GM13976 (cell line): ENCODE data around the gene POLR1G.

Source experiments
- DNase-seq: peaks from one replicate; pipeline ENCODE4 v3.0.0; 2012; ENCODE audit warnings: low spot score
- CTCF ChIP-seq: IDR thresholded peaks from 2 replicates; pipeline ENCODE4 v1.5.1; 2012; ENCODE audit warnings: borderline replicate concordance, mild to moderate bottlenecking; ENCODE audit not compliant: insufficient read depth; ENCODE audit errors: extremely low read depth, missing control alignments, control extremely low read depth
- in situ Hi-C: fragments of 300-500 bp; cut with MboI; formaldehyde crosslinking; loops from one replicate; pipeline ENCODE4 v1.12.0; 2022; ENCODE audit warnings: low sequenced_read_pairs, mixed read lengths, inconsistent platforms; ENCODE audit not compliant: unreplicated experiment

Gene POLR1G

DNA sequence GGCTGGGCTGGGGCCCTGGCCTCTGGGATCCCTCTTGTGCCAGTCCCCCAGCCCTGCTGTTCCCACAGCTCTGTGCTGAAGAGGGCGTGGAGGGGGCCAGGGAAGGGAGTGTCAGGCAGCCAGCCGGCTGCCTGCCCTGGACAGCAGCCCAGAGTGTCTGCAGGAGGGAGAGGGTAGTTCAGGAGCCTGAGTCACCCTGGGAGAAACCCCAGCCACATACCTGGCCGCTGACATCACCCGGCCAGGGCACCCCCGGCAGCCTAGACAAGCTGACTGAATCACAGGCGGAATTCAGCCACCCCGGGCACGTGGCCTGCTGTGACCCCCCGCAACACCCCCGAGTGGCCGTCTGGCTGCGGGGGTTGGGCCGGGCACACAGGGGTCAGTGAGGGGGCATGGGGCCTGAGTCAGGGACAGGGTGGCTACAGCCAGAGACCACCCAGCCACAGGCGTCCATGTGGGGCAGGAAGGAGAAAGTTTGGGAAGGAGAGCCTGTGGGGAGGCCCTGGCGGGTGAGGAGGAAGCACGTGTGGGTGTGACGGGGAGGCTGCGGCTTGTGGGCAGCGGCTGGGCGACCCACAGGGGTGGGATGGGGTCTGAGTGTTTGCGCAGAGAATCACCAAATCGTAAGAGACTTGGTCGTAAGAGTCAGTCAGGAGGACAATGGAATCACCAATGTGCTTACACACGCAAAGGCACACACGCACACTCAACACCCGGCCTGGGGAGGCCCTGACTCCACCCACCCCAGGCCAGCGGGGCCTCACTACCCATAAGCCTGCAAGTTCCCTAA, 49.5 kb downstream of the POLR1G start:
- TF ChIP-seq CTCF = no peak
- DNase-seq = peak; percentile 82
- in situ Hi-C loops = no loop called here

- TF ChIP-seq CTCF = no peak
- no peak for DNase-seq
- in situ Hi-C loops = no loop called here
These were observed 50.0 kb downstream of the POLR1G start for GRCh38 chr19:45456500-45456815.

DNA sequence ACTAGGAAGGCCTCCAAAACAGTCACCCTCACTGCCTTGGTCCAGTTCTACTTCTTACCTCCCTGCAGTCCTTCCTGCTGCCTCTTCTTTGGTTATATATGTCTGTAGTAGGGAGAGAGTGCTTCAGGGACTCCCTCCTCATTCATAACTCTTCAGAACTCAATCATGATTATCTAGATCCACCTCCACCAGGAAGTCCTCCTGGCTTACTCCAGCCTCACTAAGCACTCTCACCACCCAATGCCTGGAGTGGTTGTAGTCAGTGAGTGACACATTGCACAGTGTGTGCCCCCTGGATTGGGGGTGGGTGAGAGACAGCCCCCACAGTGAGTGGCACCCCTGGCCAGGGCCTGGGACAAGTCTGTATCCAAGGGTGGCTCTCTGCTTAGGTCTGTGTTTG, 51.3 kb downstream of the POLR1G start:
- no peak for TF ChIP-seq CTCF
- in situ Hi-C loops = no loop called here
- no peak for DNase-seq
